Measurements from ENCODE around the gene NOTCH4.
A peak's percentile ranks its signal among the peaks of the same experiment; 100 is the strongest.
"Not testable (repeated sequence)": the region's sequence is repeated elsewhere in the genome, so short reads cannot be mapped to it uniquely, and the experiment has no call there.

NOTCH4 gene

DNA sequence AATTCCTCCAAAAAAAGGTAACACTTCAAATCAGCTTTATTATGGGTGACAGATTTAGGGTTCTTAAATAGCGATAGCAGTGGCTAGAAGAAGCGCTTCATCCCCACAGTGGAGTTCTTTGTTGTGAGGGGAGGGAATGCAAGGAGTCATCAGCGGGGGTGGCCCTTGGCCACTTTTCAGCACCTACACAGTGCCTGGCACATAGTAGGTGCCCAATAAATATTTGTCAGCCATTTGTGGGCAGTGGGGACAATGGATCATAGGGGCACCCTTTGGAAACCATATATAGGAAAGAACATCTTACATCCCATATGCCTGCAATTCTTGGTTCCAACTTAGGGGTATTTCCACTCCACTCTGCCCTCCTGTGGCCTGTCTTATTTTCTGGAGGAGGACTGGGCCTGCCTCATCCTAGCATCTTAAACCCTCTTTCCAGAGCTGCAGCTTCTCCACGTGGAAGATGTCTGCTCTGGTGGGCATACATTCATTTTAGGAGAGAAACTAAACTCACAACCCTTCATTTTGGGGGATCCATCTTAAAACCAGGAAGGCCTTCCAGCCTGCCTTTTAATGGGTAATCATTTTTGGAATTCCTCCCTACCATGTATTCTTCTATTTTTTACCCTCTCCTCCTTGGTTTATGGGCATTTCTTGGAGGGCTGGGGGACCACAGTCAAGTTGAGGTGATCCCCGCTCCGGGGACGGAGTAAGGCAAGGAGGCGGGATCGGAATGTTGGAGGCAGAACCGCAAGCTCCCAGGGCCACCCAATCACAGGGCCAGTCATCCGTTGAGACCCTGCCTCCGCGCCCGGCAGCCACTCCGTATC, 28.8 kb downstream of the NOTCH4 start:
- DNase-seq (ENCODE audit: low read depth in 1 of 2, low spot score in 1 of 2), result no peak

DNA sequence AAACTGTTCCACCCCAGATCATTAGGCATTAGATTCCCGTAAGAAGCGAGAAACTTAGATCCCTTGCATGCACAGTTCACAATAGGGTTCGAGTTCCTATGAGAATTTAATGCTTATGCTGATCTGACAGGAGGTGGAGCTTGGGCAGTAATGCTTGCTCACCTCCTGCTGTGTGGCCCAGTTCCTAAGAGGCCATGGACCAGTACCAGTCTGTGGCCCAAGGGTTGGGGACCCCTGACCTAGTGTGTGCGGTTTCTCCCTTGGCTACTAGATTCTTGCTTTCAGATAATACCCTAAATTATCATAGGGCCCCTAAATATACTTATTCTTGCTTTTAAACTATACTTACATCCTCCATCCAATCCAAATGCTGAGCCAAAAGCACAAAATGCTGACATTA, 29.5 kb downstream of the NOTCH4 start:
- no peak for DNase-seq (ENCODE audit: low read depth in 1 of 2, low spot score in 1 of 2)

DNA sequence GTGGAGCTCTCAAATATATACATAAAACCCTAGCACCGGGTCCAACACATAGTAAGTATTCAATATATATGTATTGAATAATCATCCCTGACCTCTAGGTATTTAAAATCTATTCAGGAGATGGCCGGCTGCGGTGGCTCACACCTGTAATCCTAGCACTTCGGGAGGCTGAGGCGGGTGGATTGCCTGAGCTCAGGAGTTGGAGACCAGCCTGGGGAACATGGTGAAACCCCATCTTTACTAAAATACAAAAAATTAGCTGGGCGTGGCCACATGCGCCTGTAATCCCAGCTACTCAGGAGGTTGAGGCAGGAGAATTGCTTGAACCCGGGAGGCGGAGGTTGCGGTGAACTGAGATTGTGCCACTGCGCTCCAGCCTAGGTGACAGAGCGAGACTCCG, 30.8 kb downstream of the NOTCH4 start:
- not testable (repeated sequence) for DNase-seq (ENCODE audit: low read depth in 1 of 2, low spot score in 1 of 2)

DNA sequence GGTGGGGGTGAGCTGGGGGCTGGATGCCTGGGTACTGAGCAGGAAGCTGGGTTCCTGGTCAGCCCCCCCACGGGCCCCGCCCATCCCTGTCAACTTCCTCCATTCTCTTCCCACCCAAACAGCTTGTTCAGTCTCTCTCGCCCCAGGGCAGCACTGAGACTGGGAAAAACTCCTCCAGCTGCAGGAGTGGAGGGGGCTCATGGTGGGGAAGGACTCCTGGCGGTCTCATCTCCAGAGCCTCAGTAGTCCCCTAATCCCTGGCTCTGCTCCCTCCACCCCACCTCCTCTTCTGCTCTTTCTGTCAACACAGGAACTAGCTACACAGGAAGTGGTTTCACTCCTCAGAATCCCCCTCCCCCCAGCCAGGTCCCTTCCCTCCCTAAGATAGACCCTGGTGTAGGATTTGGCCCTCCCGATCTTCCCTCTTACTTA, 31.2 kb downstream of the NOTCH4 start, which contains the start of gene GPSM3:
Gene GPSM3 (minus strand): TSS at position 36 of the 432 bp plus-strand sequence. CDS start 130 bp downstream, outside the sequence.
- peak in 1 of 2 donors; percentile 29 for DNase-seq (ENCODE audit: low read depth in 1 of 2, low spot score in 1 of 2)

DNA sequence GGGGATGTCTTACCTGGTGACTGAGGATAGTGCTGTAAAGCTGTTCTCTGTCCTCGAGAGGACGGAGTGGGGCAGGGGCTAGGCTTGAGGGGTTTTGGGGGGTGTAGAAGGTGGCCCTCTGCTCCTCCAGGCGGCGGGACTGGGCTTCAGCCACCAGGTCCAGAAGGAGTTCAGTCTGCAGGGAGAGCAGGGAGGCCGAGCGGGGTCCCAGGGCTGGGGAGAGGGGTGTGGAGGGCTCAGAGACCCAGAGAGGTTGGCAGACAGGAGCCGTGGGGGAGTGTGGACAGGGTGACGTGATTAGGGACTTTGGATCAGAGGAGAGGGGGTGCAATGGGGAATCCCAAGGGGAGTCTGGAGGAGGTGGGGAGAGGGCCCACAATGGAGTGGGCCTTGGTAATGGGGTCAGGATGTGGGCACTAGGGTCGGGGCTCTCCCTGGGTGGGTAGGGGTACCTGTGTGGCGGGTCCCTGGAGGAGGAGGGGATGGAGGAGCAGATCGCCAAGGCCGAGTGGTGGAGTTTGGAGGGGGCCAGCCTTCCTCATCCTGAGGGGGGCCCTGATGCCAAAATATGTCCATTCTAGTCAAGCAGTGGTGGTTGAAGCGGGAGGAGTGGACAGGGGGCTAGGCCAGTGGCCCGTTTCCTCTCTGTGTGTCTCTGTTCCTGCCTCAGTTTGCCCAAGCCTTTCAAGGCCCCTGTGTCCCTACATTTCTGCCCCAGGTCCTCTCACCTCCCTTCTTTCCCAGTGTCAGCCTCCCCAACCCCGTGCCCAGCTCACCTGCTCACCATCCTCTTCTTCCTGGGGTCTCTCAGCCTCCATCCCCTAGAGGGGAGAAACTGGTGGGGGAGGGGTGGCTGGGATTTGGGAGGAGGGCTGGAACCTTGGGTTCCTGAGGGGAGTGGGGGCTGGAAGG, 31.9 kb downstream of the NOTCH4 start:
- no peak for DNase-seq (ENCODE audit: low read depth in 1 of 2, low spot score in 1 of 2)

DNA sequence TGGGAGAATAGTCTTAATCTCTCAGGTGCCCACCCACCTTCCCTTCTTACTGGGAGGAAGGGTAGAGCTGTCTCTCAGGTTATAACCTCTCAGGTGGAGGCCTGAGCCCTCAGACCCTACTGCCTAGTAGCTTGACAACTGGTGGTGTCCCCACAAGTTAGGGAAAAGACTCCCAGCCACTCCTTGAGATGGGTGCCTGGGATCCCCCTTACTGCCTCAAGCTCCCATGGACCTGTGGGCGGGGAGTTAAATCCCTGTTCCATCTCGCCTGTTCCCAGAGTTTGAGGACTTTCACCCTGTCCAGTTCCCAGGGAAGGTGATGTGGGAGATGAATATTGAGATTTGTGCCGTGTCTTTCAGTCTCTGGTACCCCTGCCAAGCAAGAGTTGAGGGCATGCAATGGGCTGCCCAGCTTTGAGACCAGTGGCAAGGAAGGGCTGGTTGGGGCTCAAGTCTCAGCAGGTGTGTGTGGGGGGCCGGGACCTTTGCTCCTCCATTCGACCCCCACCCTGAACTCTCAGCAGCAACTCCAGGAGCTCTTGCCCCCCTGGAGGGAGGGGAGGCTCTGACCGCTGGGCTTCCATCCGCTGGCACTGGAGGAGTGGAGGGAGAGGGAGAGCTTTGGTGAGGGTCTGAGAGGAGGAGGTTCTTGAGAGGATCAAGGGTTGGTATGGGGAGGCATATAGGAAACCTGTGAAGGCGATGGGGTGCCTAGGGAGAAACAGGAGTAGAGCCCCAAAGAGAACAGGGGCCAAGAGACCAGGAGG, 32.8 kb downstream of the NOTCH4 start:
- no peak for DNase-seq (ENCODE audit: low read depth in 1 of 2, low spot score in 1 of 2)

DNA sequence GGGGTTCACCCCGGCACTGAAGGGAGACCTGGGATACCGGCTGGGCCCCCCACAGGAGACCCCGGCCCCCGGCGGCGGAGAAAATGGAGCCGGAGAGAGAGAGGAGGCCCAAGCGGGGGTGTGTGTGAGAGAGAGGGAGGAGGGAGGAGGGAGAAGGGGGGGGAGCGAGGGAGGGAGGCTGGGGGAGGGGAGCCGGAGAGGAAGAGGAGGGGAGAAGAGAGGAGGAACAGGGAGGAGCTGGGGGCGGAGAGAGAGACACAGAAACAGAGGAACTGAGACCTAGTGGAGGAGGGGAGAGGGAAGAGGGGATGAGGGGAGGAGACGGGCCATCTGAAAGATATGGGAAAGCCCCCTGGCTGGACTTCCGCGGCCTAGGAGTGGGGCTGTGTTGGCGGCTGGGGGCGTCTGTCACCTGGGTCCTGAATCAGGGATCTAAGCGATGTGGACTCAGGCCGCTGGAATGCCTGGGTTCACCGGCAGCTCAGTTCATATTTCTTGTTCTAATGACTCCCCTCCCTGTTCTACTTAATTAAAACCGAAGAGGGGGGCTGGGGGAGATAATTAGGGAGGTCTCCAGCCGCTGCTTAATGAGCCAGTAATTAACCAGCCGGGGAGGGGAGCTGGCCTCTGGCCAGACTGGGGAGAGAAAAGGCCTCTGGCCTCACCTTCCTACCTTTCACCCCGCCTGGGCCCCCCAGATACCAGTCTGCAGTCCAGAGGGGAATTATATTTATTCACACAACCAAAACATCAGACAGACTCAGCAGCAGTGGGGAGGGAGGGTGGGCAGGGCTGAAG, 33.6 kb downstream of the NOTCH4 start, which contains the start of gene PBX2:
Gene PBX2 (minus strand): TSS at position 149 of the 798 bp plus-strand sequence. CDS start 287 bp downstream, outside the sequence.
- DNase-seq (ENCODE audit: low read depth in 1 of 2, low spot score in 1 of 2), result peak; percentile 64 to 73

DNA sequence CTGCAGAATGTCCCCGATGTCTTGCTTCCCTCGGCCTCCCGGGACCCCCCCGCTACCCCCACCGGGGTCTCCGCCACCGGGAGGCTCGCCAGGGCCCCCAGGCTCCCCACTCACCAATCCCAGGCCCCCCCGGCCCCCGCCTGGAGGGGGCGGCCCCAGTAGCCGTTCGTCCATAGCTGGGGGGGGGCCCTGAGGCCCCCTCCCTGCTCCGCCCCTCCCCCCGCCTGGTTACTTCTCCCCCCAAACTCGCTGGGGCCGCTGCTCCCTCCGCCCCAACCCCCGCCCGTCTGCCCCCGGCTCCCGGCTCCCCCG, 34.2 kb downstream of the NOTCH4 start:
- no peak for DNase-seq (ENCODE audit: low read depth in 1 of 2, low spot score in 1 of 2)

DNA sequence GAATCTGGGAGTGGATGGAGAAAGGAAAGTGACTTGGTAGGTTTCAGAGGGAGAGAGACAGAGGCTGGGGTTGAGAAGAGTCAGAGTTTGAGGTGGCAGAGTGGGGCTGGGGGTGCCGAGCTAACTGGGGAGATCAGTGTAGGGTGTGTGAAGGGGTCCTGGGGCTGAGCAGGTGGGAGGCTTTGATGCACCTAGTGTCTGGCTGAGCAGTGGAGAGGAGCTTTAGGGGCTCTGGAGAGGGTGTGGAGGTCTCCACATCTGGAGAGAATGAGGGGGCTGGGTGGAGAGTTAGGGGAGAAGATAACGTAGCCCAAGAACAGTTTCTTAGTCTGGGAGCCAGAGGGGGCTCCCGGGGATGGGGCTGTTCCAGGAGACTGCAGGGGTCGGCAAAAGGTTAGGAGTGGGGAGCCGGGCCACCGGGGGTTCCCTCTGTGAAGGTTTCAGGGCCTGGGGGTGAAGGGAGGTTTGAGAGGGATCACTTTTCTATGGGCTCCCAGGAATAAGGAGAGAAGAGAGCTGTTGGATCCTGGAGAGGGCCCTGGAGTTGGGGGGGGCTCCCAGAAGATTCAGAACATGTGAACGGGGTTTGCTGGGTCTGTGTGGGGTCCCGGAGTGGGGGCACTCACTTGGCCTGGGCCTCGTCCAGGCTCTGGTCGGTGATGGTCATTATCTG, 34.7 kb downstream of the NOTCH4 start:
- no peak for DNase-seq (ENCODE audit: low read depth in 1 of 2, low spot score in 1 of 2)

DNA sequence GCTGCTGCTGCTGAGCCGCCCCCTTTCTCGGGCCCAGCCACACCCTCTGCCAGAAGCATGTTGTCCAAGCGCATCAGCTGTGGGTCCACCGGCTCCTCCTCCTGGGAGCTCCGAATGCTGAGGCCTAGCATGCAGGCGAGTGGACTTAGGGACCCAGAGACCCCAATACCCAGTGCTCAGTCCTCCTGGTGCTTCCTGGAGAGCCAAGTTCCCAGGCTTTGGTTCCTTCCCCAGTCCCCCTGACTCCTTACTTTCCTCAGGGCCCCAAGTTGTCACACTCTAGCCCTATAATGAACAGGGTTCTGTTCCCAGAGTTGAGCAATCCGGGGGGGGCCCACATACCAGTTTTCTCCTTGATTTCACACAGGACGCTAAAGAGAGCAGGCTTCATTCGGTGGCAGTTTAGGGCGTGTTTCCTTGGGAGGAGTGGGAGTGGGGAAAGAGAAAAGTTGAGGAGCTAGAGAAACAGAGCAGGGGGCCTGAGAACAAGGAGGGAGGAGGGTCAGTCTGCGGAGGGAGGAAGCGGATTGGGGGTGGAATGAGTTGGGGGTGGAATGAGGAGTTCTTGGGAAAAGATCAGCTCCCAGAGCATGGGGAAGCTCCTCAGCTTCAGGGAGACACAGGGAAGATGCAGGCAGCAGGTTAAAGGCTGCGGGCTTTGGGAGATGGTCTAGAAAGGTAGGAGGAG, 35.3 kb downstream of the NOTCH4 start:
- no peak for DNase-seq (ENCODE audit: low read depth in 1 of 2, low spot score in 1 of 2)

DNA sequence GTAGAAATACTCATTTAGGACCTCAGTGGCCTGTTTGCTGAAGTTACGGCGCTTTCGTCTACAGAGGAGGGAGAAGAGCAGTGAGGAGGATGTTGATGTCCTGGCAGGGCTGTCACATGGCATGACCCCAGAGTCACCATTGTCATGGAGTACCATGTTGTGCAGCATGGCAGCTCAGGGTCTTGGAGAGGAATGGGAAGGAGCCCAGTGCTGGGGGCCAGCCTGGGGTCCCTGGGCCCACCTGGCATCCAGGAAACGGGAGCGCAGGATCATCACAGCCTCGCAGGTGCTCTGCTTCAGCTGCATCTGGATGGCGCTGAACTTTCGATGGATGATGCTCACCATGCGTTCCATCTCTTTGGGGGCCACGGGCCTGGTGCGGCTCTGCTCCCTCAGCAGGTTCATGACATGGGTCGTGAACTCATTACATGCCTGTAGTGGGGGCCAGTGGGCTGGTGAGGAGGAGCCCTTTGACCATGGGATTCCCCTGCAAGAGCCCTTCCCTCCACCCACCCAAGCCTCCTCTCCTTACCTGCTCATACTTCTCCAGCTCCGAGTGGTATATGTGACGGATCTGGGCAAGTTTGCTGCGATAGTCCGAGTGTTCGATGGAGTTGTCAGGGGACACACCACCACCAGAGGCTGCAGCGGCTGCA, 36.0 kb downstream of the NOTCH4 start:
- not testable (repeated sequence) for DNase-seq (ENCODE audit: low read depth in 1 of 2, low spot score in 1 of 2)

DNA sequence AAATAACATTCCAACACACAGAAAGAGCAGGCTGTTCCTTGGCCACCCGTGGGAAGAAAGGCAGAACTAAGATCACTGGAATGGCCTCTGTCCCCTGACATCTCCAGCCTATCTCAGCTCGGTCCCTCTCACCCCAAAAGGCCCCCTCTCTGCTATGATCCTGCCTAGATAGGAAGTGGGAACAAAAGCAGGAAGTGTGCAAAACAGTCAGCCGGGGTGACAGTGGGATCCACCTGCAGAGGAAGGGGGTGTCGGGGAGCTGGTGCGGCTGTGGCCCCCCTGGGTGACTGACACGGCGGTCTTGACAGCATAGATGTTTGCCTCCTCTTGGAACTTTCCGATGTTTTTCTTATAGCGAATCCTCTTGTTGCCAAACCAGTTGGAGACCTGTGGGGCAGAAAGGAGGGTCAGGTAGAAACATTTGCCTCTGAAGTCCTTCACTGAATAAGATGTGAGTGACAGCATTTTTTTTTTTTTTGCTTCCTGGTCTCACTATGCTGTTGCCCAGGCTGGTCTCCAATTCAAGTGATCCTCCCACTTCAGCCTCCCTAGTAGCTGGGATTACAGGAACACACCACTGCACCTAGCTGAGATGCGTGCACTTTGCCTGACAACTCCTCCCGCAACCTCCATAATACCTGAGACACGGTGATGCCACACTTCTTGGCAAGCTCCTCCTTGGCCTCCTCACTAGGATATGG, 36.7 kb downstream of the NOTCH4 start:
- no peak for DNase-seq (ENCODE audit: low read depth in 1 of 2, low spot score in 1 of 2)

DNA sequence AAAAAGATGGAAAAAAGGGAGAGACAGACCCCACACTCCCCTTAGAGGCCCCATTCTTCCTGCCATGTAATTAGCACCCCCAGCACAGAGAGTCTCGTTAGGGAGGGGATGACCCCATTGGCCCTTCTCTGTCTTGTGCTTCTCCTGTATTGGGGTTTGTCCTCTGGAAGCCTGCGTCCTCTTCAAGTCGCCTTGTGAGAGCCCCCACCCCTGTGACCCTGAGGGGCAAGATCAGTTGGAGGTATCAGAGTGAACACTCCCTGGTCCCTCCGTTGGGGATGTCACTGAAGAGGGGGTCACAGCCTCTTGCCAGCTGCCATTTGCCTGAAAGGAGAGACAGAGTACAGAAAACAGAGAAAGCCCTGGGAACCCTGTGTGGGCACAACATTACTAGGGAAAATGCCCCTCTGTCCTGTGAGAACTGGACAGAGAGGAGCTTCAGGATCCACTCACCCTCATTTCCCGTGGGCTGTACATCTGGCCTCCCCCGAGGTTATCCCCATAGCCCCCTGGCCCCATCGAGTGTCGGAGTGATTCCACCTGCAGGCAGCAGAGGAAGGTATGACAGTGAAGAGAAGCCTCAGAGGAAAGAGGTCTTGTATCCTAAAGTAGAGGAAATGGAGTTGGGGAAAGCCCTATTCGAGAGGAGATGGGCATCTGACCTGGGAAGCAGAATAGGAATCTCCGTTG, 37.6 kb downstream of the NOTCH4 start:
- DNase-seq (ENCODE audit: low read depth in 1 of 2, low spot score in 1 of 2), result not testable (repeated sequence)

DNA sequence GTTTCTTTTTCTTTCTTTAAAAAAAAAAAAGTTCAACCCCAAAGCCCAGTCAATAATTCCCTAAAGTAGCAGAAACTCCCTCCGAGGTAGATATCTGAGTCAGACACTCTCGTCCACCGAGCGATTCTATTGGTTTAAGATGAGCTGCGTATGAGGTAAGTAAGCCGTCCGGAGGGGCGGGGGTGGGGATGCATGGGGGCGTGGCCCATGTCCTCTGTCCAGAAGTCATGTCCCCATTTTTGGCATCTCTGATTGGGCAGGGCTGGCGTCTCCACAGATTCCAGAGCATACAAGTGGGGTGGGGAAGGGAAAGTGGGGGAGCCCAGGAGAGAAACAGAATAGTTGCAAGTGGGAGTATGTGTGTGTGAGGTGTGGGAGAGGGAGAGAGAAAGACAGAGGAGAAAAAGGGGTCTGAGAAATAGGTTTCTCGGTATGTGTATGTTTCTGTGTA, 38.2 kb downstream of the NOTCH4 start:
- peak in 1 of 2 donors; percentile 45 for DNase-seq (ENCODE audit: low read depth in 1 of 2, low spot score in 1 of 2)

DNA sequence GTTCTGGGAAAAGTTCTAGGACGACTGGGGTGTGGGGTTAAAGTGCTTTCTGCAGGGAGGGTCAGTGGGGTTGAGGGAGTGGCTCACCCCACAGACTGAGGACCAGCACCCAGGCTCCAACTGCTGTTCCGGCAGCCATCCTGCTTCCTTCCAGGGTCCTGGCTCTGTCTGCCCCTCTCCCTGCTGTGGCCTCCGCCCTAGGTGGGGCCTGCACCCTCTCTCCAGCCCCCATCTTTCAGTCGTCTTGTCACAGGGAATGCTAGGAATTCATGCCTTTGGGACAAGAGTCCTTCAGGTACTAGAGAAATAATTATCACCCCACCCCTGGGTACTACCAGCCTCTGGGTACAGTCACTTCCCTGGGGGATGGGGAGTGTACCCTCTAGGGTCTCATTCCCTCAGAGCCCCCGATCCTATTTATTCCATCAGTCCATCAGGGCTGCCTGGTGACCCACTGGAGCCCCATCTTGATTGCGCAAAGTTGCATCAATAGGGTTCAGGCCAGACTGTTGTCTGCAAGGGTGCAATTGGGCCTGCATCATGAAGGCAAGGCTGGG, 39.7 kb downstream of the NOTCH4 start, which contains the start of gene AGER:
Gene AGER (minus strand): TSS at position 170 of the 557 bp plus-strand sequence. CDS start 31 bp downstream, at position 139.
- DNase-seq (ENCODE audit: low read depth in 1 of 2, low spot score in 1 of 2), result no peak

DNA sequence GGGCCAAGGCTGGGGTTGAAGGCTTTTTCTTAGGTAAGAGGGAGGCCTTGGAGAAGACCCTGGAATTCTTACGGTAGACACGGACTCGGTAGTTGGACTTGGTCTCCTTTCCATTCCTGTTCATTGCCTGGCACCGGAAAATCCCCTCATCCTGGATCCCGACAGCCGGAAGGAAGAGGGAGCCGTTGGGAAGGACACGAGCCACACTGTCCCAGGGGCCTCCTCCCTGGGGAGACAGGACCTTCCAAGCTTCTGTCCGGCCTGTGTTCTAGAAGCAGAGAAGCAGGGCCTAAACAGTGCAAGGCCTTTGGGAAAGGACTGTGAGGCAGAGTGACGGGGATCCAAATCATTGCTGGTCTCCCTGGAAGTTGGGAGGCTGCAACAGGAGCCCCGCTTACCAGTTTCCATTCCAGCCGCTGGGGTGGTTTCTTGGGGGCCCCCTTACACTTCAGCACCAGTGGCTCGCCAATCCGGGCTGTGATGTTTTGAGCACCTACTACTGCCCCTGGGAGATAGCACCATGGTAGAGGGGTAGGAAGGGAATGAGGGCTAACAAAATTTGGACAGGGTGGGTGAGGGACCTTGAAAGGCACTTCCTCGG, 40.3 kb downstream of the NOTCH4 start:
- no peak for DNase-seq (ENCODE audit: low read depth in 1 of 2, low spot score in 1 of 2)
